Esophagus squamous epithelium (tissue), 4 donors: ENCODE measurements around the gene SH2D2A.

Experiments
- POLR2A ChIP-seq, 4 donors: fragments of 450-650 bp; IDR thresholded peaks; one replicate each; pipeline ENCODE4 v1.6.1; 2017; ENCODE audit warnings: antibody characterized with exemption in 4 of 4, mild to moderate bottlenecking in 4 of 4, moderate library complexity in 3 of 4
- TF ChIP-seq, protein P1 (sequence below), 6 experiments: fragments of 450-650 bp in 4 of 6; fragments of 200-600 bp in 2 of 6; sonication (generic) in 2 of 6; IDR thresholded peaks; one replicate each; pipeline ENCODE4 v1.5.1; 2016 to 2019; ENCODE audit warnings: antibody characterized with exemption in 6 of 6, mild to moderate bottlenecking in 4 of 6, moderate library complexity in 4 of 6

- TF ChIP-seq, protein P1, sequence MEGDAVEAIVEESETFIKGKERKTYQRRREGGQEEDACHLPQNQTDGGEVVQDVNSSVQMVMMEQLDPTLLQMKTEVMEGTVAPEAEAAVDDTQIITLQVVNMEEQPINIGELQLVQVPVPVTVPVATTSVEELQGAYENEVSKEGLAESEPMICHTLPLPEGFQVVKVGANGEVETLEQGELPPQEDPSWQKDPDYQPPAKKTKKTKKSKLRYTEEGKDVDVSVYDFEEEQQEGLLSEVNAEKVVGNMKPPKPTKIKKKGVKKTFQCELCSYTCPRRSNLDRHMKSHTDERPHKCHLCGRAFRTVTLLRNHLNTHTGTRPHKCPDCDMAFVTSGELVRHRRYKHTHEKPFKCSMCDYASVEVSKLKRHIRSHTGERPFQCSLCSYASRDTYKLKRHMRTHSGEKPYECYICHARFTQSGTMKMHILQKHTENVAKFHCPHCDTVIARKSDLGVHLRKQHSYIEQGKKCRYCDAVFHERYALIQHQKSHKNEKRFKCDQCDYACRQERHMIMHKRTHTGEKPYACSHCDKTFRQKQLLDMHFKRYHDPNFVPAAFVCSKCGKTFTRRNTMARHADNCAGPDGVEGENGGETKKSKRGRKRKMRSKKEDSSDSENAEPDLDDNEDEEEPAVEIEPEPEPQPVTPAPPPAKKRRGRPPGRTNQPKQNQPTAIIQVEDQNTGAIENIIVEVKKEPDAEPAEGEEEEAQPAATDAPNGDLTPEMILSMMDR (IDR thresholded peaks at IDR 0.05): no peak
- TF ChIP-seq POLR2A (IDR thresholded peaks at IDR 0.05): no peak
These were observed 47.9 kb downstream of the SH2D2A start for GRCh38 chr1:156768610-156769295.
